Measurements from ENCODE around the gene TSN.
"Not testable (repeated sequence)": the region's sequence is repeated elsewhere in the genome, so short reads cannot be mapped to it uniquely, and the experiment has no call there.

The TSN gene

GRCh38 chr2:121803503-121803902 is 48.1 kb downstream of the TSN start:
- no peak for DNase-seq

DNA sequence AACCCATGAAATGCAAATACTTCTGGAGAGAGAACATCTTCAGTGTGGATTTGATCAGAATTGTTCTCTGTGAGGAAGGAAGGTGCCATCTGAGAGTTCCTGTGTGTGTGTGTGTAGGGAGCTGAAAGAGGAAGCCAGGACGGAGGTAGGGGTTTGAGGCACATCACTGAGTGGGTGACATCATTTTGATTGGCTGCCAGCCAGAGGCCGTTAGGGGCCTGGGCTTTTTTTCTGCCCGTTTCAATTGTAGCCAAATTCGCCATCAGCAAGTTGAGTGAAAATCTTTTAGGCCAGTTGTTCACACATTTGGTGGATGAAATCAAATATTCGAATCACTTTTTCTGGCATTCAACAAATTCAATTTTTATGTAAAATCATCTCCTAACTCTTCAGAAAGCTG is 48.9 kb downstream of the TSN start:
- DNase-seq = peak; percentile 53

- DNase-seq = no peak
These were observed 49.7 kb downstream of the TSN start for GRCh38 chr2:121804997-121805765.

- no peak for DNase-seq
These were observed 50.3 kb downstream of the TSN start for GRCh38 chr2:121805766-121806143.

DNA sequence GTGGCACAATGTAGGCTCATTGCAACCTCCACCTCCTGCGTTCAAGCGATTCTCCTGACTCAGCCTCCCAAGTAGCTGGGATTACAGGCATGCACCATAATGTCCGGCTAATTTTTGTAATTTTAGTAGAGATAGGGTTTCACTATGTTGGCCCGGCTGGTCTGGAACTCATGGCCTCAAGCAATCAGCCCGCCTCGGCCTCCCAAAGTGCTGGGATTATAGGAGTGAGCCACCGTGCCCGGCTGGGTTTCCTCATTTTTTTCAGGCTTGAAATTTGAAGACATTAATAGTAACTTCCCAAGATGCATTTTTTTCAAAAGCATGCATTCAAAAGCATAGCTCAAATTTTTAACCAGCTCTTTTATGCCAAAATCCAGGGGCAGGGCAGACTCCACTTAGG is 52.3 kb downstream of the TSN start:
- not testable (repeated sequence) for DNase-seq

DNA sequence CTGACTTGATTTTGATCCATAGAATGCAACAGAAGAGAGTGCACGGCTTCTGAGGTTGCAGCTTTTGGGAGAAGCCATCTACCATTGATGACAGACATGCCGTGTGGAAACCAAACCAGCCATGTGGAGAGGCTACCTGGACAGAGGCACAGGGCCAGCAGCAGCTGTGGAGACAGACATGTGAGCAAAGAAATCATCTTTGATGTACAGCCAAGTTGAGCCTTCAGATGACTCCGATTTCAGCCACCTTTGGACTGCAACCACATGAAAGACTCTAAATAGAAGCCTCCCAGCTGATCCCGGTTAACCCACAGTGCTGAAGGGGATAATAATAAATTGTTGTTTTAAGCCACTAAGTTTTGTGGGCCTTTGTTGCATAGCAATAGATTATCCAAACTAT is 54.2 kb downstream of the TSN start:
- DNase-seq = no peak

DNA sequence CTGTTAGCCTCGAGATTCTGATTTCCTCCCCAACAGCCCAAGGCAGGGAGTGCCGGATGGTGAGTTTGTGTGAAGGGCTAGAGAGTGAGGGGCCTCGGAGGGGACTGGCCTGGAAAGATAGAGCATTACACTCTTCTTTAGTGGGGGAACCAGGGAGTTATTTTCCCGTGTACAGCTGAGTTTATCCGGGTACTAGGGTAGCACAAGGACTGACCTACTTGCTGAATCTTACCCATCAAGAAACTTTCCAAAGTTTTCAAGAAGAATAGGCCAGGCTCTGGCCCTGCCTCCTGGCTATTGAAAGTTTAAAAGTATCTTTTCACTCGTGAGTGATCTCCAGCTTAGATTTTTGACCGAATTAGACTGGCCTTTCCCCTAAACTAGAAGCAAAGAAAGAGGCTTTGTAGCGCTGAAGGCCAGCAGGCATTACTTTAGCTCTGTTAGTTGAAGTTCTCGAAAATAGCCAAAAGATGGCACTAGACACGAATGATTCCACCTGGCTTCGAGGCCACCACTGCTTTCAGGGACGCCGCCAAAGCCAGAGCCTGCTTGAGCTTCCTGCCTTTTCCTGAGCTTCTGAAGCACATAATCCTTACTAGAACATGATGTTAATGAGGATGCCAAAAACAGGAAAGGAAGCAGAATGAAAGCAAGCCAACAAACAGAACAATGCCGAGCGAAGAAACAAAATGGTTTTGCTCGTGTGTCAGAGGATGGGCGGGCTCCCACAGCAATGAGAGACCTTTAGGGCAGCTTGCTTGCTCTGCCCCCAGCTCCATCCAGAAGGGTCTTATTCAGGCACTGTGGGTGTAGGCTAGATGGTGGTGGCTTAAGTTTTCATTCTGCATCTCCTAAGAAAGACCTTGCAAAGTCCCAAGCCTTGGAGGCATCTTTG is 55.8 kb downstream of the TSN start:
- DNase-seq = peak; percentile 64

GRCh38 chr2:121813083-121813482 is 57.6 kb downstream of the TSN start:
- DNase-seq = not testable (repeated sequence)

DNA sequence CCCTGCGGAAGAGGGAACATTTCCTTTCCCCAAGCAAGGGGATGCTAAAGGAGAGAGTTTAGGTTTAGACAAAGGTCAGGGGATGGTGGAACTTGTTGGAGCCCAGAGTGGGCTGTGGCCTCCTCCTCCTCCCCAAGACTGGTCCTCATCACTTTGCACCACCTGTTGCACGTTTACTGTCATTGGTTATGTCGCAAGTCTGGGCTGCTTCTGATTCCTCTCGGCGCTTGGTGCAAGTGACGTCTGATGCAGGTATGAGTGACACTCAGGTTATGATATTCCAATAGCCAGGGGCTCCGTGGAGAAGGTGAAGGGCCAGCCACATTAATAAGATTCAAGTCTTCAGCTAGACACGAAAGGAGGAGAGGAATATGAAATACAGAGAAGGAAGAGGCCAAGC is 59.8 kb downstream of the TSN start:
- DNase-seq = no peak

- DNase-seq = no peak
These were observed 61.3 kb downstream of the TSN start for GRCh38 chr2:121816797-121817196.

- DNase-seq = not testable (repeated sequence)
These were observed 61.9 kb downstream of the TSN start for GRCh38 chr2:121817304-121817703.

Measured in EL (cell line).